NCI-H1417 treated with DMSO at 0.1 percent for 48 hours (cell line): ENCODE results near the gene DMPK.

Source experiments
- DNase-seq: peaks from one replicate; lab custom pipeline; 2025; lab: John Stamatoyannopoulos, UW

The DMPK gene

DNA sequence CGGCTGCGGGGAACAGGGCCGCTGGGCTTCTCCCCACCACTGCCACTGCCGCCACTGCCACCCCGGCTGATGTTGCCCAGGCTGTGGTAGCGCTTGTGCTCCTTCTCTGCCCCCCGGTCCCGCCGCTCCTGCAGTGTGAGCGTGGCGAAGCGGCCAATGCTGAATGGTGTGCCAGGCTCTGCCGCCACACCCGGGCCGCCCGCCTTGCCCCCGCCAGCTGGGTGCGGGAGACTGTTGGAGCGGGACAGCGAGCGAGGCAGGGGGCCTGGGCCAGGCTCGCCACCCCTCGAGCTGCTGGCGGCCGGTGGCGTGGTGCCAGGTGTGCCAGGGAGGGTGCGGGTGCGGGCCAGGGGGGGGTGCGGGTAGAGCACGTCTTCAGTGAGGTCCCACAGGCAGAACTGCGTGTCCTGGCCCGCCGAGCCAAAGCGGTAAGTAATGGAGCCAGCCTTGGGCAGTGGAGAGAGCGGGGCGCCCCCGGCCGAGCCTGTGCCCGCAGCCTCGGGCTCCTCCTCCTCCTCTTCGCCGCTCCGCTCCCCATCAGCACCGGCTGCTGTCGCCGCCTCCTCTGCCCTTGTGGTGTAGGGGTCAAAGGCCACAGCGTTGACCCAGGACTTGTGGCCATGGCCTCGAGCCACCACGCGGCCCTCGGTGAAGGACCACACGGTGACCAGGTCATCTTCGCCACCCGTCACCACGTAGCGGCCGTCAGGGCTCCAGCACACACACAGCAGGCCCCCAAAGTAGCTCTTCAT, 3.7 kb upstream of the DMPK start:
- DNase-seq = no peak

DNA sequence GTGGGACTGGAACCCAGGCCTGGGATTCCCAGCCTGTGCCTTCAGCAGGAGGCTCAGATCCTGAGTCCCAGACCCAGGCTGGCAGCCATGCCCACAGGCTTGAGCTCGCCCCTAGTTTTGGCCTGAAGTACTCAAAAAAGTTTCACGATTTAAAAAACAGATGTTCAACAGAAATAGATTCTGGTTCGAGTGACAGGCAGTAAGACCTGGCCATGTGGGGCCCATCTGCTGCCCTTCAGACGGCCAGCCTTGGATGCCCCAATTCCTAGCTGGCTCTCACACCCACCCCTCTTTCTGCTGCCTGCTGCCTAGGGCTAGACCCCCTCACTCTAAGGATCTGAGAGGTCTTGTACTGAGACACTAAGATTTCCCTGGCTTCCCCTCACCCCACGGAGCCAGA, 2.8 kb upstream of the DMPK start:
- no peak for DNase-seq

DNA sequence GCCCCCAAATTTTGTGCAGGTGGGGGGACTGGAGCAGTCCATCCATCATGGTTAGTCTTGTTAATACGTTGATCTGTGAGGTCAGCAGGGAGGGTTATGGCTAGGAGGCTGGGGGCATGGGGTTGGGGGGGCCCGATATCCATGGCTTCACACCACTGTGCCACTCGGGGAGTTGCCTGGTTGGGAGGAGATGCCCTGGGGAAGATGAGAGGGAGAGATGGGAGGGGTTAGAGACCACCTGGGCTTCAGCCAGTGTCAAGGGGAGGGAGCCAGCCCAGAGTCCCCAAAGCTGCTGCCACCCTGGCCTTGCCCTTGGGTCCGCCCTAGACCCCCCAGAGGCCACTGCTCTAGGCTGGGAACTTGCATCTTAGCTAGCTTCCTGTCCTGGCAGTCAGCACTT, 1.8 kb upstream of the DMPK start:
- DNase-seq = no peak

DNA sequence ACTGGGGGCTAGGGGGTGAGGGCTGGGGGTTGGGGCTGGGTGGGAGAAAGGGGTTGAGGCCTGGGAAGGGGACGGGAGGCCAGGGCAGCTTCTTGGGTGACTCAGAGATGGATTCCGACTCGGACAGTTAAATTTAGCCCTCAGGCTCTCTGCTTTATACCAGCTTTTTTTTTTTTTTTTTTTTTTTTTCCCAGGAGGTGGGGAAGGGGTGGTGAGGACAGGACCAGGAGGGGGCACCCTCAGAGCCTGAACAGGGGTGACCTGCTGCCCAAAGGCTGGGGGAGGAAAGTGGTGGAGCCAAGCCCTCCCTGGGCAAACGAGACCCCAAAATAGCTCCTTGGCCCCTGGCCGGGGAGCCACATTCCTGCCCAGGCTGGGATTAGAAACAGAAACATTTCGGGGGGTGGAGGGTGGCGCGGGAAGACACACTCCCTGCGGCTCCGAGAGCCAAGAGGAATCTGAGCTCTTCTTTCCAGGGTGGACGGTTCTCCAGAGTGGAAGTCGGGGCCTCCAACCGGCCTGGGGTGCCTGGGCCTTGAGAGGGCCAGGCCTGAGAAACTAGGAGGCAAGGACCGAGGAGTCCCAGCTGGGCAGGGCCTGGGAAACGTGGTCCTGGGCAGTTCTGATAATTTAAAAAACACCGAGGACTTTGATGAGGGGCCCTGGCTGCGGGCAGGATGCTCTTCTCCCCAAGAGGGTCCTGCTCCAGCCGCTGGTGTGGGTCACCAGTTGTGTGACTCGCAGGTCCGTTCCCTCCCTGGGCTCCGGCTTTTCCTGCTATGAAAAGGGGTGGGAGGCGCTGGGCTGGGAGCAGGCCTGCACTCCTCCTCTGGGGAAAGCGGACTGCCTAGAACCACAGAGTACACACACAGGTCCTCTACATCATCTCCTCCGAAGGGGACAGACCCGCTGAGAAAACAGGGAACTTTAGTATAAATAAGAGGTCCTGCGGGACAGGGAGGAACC, 813 bp upstream of the DMPK start:
- DNase-seq = no peak

DNA sequence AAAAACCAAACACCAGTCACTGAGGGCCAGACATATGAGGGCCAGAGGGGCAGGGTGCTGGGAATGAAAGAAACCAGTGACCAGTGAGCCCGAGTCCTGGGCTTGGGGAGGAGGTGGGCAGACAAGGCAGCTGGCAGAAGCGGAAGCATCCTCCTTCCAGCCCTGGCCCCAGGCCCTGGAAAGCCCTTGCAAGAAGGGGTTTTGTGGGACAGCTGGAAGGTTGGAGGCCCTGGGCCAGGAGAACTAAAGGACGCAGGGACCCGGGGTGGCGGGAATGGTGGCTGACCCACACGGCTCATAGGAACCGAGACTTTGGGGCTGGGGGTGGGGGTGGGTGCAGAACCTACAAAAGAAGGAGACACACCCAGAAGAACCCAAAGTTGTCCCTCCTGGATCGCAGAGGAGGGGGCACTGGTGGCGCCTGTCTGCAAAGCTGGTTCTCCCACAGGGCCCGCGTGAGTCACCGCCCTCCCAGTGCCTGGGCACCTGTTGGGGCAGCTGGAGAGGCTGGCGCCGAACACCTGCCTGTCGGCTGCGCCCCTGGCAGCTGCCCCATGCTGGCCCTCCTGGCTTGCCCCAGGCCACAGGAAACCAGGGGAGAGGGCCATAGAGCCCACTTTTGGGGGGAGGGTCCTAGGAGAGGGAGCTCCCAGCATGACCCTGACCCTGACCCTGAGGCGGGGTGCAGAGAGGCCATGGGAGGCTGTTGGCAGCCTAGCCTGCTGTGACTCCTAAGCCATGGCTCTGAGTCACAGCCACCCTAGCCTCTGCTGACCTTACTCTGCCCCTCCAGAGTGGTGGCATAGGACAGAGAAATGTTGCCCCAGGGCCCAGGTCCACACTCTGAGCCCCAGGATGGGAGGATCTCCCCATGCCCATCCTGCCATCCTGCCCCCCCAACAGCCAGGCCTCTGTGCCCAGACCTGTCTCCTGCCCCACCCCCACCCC, 802 bp downstream of the DMPK start:
- DNase-seq = peak; percentile 5

DNA sequence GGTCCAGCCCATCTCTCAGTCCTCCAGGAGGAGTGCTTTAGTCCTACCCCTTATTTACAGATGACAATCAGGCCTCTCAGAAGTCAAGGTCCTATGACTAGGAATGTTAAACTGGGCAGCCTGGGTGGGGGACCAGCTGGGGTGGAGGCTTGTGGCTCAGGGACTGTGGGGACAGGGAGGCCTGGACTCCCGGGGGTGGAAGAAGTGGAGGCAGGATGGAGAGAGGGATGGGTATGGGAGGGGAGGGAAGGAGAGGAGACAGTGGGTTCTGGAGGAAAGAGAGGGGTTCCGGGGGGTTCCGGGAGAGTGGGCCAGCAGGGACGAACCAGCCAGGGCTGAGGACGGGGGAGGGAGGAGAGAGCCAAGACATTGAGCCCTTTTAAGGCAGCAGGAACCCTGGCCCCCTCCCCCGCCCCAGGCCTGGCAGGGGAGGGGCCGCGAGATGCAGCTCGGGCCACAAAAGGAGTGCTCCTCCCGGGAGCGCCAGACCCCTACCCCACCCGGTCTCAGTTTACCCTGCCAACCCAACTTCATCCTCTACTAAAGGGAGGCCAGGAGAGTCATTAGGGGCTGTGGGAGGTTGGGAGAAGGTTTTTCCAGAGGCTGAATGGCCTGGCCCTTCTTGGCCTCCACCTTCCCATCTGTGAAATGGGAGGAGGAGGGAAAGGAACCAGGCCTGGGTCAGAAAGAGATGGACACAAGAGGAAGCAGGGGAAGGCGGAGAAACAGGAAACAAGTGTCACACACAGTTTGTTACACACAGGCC, 1.7 kb downstream of the DMPK start:
- DNase-seq = no peak

GRCh38 chr19:45780146-45780447, 2.2 kb downstream of the DMPK start:
- no peak for DNase-seq

DNA sequence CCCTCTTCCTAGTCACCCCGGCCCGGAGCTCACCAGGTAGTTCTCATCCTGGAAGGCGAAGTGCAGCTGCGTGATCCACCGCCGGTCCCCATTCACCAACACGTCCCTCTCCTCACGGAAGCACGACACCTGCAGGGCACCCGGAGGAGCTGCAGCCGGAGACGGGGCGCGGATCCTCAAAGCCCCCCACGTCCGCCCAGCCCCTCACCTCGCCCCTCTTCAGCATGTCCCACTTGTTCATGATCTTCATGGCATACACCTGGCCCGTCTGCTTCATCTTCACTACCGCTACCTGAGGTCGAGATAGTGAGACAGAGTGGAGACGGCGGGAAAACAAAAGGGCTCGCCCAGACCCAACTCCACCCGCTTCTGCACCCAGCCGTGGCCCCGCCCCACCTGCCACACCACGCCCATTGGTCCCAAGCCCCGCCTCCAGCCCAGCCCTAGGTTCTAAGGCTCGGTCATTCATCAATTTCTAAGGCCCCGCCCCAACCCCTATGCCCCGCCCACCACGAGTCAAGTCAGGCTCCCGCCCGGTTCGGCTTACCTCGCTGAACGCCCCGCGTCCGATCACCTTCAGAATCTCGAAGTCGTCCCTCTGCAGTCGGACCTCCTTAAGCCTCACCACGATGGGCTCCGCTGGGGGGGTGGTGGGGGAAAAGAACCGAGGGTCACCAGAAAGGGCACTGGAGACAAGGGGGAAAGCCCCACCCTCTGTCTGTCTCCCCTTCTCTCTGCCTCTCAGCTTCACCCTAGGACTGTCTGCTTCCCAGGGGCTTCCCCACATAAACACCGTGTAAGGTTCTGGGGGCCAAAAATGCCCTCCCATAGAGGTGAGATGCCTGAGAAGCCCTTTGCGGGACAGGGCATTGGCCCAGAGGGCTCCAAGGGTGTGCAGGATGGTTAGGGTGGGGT, 2.8 kb downstream of the DMPK start:
- DNase-seq = peak; percentile 75

DNA sequence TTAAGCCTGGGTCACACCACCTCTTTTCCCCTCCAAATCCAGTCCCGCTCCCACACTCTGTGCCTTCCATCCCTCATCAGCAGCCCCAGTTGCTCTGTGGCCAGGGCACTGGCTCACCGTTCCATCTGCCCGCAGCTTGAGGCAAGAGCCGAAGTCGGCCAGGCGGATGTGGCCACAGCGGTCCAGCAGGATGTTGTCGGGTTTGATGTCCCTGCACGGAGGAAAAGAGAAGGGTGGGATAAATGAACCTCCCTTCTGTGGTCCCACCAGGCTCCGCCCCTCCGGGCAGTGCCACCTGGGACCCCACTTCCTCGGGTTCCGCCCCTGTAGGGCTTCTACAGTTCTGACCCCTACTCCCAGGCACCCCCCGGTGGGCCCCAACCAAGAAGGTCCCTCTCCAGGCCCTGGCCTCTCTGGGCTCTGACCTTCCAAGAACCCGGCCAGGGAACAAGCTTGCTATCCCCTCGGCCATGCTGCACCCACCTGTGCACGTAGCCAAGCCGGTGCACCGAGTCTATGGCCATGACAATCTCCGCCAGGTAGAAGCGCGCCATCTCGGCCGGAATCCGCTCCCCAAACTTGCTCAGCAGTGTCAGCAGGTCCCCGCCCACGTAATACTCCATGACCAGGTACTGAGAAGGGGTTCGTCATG, 4.2 kb downstream of the DMPK start:
- no peak for DNase-seq

DNA sequence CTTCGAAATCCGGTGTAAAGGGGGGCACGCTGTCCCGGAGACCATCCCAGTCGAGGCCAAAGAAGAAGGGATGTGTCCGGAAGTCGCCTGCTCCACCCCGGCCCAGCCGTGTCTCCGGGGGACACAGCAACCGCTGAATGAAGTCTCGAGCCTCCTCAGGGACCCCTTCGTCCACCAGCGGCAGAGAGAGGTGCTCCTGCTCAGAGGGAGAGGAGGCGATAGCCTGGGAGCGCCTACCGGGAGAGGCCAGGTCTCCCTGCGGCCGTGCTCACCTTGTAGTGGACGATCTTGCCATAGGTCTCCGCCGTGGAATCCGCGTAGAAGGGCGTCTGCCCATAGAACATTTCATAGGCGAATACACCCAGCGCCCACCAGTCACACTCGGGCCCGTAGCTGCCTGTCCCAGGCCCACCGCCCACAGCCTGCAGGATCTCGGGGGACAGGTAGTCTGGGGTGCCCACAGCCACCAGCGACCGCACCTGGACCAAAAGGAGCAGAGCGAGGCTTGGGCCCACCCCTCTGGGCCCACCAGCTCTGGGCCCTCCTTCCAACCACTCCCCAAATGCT, 4.8 kb downstream of the DMPK start:
- DNase-seq = no peak

DNA sequence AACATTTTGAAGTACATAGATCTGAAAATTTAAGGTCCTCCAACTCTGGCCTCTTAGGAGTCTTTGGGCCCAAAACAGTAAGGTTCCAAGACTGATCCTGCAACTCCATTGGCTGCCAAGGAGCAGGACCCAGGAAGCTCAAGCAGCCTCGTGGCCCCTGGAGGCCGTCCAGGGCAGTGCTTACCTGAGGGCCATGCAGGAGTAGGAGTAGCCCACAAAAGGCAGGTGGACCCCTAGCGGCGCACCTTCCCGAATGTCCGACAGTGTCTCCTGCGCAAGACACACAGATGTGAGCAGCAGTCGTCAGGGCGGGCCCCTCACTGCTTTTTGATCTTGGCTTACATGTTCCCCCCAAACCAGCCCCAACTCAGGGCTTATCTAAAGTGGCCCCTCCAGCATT, 7.5 kb downstream of the DMPK start:
- no peak for DNase-seq

DNA sequence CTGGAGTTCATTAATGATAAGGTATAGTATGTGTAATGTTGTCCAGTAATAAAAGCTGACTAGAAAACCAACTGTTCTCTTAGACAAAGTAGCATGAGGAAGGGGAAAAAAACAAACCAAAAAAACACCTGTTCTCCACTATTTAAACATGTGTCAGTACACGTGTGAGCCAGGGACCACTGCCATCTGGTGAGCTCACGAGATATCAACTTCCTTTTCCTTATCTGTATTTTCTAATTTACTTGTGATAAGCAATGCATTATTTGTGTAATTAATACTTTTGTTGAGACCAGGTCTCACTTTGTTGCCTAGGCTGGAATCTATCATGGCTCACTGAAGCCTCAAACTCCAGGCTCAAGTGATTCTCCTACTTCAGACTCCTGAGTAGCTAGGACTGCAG, 8.9 kb downstream of the DMPK start:
- no peak for DNase-seq

DNA sequence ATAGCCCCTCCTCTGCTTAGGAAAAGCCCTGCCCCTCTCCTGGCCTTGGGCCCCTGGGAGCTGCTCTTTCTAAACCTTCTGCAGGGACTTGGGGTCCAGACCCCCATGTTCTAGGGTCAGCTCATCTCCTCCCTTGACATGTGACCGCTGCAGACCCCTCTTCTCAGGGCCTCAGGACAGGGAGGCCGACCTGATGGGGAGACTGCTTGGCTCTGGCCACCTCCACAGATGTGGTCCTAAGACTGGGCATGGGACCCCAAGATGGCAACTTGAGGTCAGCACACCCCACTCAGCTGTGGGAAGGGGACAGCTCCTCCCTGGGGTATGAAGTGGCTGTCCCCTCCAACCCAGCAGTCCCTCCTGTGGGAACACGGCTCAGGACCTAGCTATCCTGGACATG, 9.4 kb downstream of the DMPK start:
- no peak for DNase-seq

DNA sequence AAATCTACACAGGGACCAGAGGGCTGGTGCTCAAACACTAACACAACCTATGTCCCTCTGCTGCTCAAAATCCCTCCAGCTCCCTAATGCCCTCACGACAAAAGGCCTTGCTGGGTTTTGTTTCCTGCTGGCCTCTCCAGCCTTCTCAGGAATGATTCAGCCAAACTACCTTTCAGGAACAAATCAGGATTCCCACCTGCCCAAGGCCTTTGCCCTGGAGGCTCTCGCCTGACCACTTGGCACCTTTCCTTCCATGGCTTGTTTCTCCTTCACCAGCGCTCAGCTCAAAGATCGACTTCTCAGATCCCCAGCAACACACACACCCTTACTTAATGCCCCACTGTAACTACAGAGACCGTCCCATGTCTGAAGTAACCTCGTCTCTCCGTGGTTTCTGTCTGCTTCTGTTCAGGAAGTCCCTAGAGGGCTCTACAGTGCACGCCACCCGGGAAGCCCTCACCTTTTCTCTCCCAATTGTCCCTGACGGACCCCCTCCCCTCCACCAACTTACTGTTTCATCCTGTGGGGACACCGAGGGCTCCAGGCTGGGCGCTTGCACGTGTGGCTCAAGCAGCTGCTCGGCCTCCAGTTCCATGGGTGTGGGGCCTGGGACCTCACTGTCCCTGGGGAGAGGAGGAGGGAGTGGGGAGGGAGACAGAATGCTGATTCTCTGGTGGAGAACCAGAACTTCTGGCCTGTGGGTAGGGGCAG, 10.0 kb downstream of the DMPK start:
- no peak for DNase-seq

DNA sequence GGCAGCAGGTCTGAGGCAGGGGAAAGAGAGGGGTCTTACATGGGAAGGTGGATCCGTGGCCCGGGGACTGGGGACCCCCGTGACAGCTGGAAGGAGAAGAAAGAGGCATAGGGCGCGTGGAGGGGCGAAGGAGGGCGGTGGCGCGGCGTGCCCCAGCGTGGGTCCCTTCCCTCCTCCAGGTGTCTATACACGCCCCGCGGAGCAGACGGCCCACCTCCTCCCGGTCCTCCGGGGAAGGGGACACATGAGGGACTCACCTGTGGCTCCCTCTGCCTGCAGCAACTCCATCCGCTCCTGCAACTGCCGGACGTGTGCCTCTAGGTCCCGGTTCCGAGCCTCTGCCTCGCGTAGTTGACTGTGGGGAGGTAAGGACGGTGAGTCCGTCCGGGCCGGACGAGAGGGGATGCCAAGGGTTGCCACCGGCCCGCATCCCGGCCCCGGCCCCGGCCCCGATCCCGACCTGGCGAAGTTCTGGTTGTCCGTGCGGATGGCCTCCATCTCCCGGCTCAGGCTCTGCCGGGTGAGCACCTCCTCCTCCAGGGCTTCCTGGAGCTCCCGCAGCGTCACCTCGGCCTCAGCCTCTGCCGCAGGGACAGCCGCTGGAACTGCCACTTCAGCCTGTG, 10.9 kb downstream of the DMPK start:
- no peak for DNase-seq

DNA sequence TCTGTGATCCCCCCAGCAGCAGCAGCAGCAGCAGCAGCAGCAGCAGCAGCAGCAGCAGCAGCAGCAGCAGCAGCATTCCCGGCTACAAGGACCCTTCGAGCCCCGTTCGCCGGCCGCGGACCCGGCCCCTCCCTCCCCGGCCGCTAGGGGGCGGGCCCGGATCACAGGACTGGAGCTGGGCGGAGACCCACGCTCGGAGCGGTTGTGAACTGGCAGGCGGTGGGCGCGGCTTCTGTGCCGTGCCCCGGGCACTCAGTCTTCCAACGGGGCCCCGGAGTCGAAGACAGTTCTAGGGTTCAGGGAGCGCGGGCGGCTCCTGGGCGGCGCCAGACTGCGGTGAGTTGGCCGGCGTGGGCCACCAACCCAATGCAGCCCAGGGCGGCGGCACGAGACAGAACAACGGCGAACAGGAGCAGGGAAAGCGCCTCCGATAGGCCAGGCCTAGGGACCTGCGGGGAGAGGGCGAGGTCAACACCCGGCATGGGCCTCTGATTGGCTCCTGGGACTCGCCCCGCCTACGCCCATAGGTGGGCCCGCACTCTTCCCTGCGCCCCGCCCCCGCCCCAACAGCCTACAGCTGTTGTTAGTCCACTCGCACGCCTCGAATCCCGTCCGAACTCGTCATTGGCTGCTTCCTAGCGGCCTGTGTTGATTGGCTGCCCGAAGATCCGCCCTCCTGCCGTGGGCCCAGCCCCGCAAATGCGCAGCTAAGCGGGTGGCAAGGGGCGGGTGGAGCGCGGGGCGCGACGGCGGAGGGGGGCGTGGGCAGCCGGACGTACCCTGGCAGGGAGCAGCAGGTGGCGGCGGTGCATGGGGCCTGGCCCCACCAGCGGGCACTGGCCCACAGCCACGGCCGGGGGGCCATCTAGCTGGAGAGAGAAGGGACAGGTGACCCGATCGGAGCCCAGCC, 11.8 kb downstream of the DMPK start:
- peak; percentile 87 for DNase-seq

- no peak for DNase-seq
Measured at GRCh38 chr19:45769821-45770191, 12.5 kb downstream of the DMPK start.
